ENCODE data around the gene MAN1C1. TPM values are rescaled to one million over a fixed set of nuclear protein-coding genes. Genes with fewer than 3 reads are reported as not detected.

Gene MAN1C1
- total RNA-seq, 1 experiment from 2014 or later, result 9.3 TPM

DNA sequence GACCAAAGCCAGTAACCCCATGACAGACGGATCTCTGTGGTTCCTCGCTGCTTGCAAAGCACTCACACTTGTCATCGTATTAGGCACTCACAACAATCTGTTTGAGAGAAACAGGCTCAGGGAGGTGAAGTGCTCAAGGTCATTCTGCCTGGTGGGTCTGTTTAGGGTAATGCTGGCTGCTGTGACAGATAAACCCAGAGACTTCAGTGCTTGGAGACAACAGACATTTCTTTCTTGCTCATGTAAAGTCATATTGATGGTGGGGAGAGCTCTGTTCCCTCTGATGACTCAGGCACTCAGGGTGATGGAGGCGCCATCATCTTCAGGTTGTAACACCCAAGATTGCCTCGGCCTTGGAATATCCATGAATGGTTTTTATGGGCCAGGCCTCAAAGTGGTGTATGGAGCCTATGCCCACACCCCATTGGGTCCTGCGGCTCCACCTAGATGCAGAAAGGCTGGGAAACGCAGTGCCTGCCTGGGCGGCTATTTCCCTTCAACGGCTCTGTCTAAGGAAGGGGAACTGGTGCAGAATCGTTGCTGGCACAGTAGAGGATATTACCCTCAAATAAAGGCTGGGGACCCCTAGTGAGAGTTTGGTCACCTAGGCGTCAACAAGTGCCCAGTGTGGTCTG lies 111.8 kb downstream of the MAN1C1 start:
- Histone ChIP-seq H3K4me1 (ENCODE audit: insufficient read depth, low read length) (peaks cover 3% of the 10 kb centered on the region; the same call in 1 of the 2 replicates), H3K4ac (ENCODE audit: low read depth, low read length) (no peak overlapping the region), H3T11ph (ENCODE audit: low read length) (no peak overlapping the region), H2BK15ac (ENCODE audit: low read depth, low read length) (no peak overlapping the region), H2AFZ (ENCODE audit: low read length) (no peak overlapping the region), H4K91ac (ENCODE audit: insufficient read length, low read depth, low read length) (no peak overlapping the region), H3K79me2 (ENCODE audit: insufficient read depth, low read length) (no peaks in the 10 kb centered on the region), H3K9me3 (ENCODE audit: control insufficient read depth, low read depth, low read length) (no peaks in the 10 kb centered on the region), H4K20me1 (ENCODE audit: control insufficient read depth, insufficient read depth, insufficient read length) (no peaks in the 10 kb centered on the region), H3K9ac (ENCODE audit: extremely low read depth, insufficient read length, low read length) (no peak overlapping the region), H3K4me2 (ENCODE audit: insufficient read depth, insufficient read length, low read length) (no peak overlapping the region), H2BK12ac (ENCODE audit: insufficient read length, low read depth, low read length) (no peak overlapping the region), H3K14ac (ENCODE audit: insufficient read depth, low read length) (no peak overlapping the region), H3K27me3 (ENCODE audit: insufficient read depth, low read length) (no peaks in the 10 kb centered on the region), H3K56ac (ENCODE audit: insufficient read length, low read depth, low read length) (no peak overlapping the region), H4K5ac (ENCODE audit: insufficient read length, low read depth, low read length) (no peak overlapping the region), H3K79me1 (ENCODE audit: insufficient read depth, low read depth, low read length, poor library complexity, severe bottlenecking) (no peaks in the 10 kb centered on the region), H3K23me2 (ENCODE audit: insufficient read length, low read depth, low read length, poor library complexity, severe bottlenecking) (no peaks in the 10 kb centered on the region), H3K18ac (ENCODE audit: insufficient read length, low read depth, low read length) (no peak overlapping the region), H2BK120ac (ENCODE audit: low read depth, low read length, poor library complexity, severe bottlenecking) (no peak overlapping the region), H3K23ac (ENCODE audit: insufficient read length, low read depth, low read length) (no peak overlapping the region), H2BK20ac (ENCODE audit: low read depth, low read length, poor library complexity, severe bottlenecking) (no peak overlapping the region), H4K8ac (replicated peaks; ENCODE audit: insufficient read length, low read depth, low read length) (no peak overlapping the region), H2AK5ac (ENCODE audit: insufficient read length, low read length) (no peak overlapping the region), H3K27ac (ENCODE audit: insufficient read length, low read depth, low read length) (no peak overlapping the region), H2BK5ac (ENCODE audit: insufficient read length, low read length) (no peak overlapping the region)
- Mint-ChIP-seq H3K27ac (peak overlapping the region in 2 of 3 experiments; percentile 39 to 60; a peak in 3 of 7 replicates), H3K36me3 (ENCODE audit: insufficient read depth in 1 of 3, low read depth in 3 of 3) (no peaks in the 10 kb centered on the region), H3K4me1 (peaks cover 46 to 50% of the 10 kb centered on the region in 2 experiments), H3K4me3 (no peak overlapping the region), H3K9me3 (no peaks in the 10 kb centered on the region), H3K27me3 (ENCODE audit: low read depth) (peaks cover 2% of the 10 kb centered on the region)
- no peak for DNase-seq
- TF ChIP-seq, protein P1, sequence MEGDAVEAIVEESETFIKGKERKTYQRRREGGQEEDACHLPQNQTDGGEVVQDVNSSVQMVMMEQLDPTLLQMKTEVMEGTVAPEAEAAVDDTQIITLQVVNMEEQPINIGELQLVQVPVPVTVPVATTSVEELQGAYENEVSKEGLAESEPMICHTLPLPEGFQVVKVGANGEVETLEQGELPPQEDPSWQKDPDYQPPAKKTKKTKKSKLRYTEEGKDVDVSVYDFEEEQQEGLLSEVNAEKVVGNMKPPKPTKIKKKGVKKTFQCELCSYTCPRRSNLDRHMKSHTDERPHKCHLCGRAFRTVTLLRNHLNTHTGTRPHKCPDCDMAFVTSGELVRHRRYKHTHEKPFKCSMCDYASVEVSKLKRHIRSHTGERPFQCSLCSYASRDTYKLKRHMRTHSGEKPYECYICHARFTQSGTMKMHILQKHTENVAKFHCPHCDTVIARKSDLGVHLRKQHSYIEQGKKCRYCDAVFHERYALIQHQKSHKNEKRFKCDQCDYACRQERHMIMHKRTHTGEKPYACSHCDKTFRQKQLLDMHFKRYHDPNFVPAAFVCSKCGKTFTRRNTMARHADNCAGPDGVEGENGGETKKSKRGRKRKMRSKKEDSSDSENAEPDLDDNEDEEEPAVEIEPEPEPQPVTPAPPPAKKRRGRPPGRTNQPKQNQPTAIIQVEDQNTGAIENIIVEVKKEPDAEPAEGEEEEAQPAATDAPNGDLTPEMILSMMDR (conservative IDR thresholded peaks at IDR 0.05), result no peak
- WGBS (ENCODE audit: extremely low coverage, insufficient read length, low lambda C conversion rate), result no CpG with 5 or more reads among the region's 11 CpGs
